NOMO-1 treated with DMSO at 0.1 percent for 48 hours (cell line): Measurements from ENCODE around the gene DAPK2.

ENCODE experiments used
- DNase-seq: peaks from one replicate; lab custom pipeline; 2025; ENCODE audit not compliant: unreplicated experiment; lab: John Stamatoyannopoulos, UW

Gene DAPK2

DNA sequence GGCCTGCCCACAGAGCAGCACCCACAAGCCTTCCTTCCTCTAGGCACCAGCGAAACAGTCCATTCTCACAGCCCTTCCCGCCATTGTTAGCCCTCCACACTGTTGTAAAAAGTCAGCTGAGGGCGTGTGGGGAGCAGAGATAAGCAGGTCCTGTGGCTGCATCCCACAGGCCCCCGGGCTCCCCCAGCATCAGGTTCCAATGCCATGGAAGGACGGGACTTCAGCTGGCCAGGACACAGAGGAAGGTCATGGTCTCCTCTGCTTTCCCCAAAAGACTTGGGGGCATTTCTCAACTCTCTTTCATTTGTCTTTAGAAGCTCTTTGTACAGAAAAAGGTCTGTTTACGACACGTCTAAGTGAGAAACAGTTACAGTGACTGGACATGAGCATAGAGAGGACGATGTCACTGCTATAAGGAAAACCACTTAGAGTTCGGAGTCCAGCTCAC is 127.4 kb downstream of the DAPK2 start:
- no peak for DNase-seq

DNA sequence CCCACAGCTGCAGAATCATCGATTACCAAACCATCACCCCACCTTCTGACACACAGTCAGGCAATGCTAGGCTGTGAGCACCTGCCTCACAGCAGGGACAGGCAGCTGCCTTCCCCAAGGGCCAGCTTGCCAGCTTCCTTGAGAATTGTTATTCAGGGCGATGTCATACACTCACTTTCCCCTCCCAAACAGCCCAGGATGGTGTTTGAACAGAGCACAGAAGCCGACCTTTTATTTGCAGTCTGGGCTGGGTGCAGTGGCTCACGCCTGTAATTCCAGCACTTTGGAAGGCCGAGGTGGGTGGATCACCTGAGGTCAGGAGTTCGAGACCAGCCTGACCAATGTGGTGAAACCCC is 128.0 kb downstream of the DAPK2 start:
- no peak for DNase-seq

DNA sequence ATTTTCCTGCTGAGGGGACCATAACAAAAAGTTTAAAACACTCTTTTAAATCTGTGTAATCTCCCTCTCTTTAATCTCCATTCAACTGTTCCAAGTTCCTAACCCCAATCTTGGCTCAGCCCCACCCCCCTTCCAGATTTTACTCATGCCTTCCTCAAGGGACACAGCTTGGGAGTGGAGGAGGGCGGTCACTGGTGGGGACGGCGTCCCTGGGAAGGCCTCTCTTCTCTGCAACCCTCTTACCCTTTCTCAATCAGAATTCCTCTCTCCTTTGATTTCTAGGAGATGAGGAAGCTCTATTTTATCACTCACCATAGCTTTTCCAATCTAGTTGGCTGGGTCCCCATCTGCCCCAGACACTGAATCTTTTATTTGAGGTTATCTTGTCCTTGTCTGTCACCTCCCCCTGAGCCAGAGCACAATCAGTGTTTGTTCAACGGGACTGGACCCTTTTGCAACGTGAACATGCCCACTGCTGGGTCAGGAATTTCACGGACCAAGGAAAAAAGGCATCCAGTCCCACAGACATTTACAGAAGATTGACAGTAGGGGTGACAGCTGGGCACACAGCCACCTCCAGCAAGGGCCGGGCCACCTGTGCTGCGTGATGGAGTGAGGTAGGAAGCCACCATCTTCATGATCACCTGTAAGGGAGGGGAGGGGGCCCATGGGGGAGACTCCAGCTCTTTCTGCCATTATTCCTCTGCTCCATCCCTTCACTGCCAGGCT is 128.5 kb downstream of the DAPK2 start:
- DNase-seq: no peak

DNA sequence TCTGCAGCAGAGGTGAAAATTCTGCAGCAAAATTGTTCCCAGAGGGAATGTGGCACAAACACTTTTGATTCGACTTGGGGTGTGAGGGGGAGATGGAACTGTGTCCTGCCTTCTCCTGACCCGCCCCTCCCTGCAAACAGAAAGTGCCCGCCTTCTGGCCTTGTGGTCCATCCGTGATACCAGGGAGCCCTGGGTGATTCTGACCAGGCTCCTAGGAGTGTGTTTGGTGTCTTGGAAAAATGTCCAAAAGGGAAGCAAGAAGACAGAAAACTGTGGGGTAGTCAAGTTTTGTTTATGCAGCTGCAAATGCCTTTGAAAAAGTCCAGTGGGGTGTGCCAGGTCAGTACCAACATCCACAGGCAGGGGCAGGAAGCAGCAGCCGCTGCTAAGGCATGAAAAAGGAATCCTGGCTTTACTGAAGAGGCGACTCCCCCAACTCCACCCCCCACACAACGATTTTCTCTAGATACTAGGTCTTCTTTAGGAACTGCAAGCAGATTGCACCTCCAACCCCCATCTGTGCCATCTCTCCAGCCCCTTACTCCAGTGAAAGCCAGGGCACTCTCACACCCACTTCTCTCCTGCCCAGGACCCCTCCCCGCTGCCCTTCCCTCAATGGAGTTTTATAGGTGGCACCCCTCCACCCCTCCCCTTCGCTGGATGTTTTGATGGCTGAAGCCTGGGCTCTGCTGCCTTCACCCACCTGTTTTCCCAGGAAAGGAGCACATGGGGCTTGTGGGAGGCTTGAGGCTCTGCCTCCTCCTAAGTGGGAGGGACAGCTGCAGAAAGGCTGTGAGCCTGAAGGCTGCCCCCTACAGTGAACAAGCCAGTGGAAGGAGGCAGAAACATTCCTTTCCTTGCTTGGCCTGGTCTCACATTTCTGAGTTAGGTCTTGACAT is 130.2 kb downstream of the DAPK2 start:
- DNase-seq: no peak

DNA sequence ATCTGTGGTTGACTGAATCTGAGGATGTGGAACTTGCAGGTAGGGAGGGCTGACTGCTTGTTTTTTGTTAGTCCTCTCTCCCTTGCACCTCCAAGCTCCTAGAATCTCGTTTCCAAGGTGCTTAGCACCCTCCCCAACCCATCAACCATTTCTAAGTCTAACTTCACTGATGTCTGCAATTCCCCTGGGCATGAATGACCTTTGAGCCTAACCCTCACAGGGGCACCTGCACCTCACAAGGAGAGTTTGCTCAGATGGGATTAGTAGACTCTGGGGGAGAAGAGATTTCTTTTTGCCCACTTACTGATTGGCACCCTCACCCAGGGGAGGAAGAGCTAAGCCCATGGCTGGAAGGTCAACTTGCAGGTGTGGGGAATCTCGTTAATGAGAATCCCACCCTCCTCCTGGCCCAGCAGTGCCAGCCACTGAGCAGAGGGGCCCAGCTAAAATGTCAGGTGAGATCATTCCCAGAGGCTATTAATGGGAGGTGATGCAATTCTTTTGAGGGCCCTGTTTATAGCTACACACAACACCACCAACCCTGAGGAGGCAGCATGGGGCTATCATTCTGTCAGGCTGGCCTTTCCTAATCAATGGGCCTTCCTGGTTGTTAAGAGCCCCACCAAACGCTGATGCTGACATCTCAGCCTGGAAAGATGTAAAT is 130.9 kb downstream of the DAPK2 start:
- no peak for DNase-seq

DNA sequence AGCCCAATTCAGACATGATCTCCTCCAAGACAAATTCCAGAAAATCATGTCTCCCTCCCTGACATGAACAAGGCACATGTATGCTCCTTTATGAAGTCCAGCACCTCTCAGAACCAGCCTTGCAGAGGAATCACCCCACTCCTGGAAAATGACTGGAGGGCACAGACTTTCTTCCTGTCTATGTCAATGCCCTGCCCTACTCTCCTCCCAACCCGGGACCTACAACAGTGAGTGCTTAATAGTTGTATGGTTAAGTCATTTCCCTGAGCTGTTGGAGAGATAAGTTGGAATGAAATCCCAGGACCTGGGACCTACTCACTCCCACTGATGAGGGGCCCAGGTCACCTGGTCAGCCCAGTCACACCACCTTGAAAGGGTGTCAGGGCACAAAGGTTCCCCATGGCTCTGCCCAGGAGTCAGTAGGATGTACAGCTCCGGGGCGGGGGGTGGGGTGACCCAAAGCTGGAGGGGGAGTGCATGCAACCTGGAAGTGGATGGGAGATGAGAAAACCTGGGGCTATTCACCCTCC is 132.4 kb downstream of the DAPK2 start:
- DNase-seq: no peak

DNA sequence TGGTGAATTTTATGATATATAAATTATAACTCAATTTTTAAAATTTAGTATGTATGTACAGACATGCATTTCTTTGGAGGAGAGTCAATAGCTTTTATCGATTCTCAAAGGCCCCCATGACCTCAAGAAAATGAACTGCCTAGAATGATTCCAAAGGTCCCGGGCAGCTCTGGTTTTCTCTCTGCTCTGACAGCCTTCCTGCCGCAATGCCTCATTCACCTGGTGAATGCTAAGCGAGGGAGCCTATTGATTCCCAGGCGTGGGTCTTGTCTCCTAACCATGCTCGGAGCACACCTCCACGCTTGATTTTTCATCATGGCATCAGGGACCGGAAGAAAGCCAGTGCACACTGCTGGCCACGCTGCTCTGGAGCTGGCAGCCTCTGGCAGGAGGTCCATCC is 132.9 kb downstream of the DAPK2 start:
- DNase-seq: no peak

DNA sequence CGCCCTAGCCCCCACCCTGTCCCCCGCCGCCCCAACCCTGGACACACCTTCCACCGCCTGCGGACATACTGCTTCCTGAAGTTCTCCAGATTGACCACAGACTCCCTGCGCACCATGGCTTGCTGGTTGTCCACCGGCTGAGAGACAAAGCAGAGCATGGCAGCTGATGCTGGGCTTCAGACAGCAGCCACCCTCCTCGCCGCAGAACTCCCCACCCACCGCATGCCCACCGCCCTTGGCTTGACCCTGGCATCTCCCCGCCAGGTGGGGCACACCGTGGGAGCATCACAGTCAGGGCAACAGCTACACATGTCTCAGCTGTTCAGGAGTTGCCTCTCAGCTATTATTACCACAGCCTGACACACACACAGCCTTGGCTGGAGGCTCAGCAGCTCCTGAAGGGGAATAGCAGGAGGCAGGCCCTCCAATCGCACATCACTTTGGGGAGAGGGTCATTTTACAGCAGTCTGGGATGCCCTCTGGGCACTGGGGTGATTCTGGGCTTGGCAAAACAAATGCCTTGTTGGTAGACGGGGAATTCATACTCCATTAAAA is 134.1 kb downstream of the DAPK2 start:
- no peak for DNase-seq

DNA sequence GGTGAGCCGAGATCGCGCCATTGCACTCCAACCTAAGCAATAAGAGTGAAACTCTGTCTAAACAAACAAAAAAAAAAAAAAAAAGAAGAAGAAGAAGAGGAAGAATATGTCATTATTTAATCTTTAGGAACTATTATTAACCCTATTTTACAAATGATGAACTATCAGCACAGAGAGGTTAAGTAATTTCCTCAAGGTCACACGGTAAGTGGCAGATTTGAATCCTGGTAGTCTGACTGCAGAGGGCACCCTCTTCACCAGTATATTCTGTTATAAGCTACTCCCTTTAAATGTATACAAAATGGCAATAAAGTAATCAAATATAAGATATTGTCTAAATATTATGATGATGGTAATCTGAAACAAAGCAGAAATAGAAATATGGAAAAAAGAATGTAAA is 135.1 kb downstream of the DAPK2 start:
- no peak for DNase-seq

DNA sequence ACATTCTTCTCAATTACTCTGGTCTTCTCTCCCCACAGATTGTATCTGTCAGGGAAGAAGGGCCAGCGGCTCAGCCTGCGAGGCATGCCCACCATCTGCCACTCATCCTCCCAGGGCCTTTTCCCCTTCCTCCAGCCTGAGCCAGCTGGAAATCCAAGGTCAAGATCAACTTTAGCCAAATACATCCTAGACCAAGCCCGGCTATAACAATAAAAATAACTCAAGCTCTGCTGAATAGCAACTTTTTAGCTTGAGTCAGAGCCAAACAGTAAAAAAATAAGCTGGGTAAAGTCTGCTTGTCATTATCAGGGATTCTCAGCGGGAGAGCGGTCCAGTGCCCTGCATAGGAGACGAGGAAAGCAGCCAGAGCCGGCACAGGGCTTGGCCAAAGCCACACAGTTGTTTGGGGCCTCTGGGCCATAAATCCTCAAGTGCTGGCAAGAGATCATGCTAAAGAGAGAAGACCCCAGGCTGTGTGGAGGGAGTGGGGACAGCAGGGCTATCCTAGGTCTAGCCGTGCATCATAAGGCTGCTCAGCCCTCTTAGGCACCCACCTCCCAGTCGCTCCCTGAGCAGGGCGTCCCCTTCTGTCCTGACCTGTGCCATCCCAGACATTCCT is 136.4 kb downstream of the DAPK2 start:
- no peak for DNase-seq

DNA sequence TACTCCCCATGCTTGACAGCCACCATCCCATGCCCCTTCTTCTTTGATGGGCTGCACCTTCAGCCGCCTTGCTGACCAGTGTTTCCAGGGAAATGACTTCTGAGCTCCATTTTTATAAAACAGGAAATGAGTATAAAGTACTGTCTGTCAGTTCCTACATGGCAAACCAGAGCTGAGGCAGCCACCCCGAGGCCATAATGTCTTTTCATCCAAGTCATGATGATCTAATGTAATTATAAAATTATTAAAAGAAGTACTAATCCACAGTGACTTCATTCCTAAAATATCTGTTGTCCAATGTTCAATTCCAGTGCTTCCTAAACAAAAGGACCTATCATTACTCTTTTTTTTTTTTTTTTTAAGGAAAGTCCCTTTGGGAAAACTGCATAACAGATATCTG is 137.3 kb downstream of the DAPK2 start:
- DNase-seq: peak; percentile 38

DNA sequence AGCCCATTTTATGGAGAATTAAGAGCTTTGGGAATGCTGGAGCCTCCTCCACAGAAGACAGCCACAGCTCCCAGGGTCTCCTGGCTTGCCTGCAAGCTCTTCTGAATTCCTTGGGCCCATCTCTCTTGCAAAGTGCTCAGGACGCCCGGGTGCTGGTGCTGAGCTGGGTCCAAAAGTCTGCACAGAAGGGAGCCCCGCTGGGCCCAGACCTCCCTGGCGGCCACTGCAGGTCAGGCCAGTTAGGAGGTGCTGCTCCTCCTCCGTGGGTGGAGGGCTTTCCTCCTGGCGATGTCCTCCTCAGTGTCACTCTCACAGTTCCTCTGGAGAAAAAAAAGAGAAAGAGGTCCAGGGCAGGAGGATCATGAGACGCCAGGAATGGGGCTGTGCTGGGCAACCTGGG is 138.0 kb downstream of the DAPK2 start:
- no peak for DNase-seq

DNA sequence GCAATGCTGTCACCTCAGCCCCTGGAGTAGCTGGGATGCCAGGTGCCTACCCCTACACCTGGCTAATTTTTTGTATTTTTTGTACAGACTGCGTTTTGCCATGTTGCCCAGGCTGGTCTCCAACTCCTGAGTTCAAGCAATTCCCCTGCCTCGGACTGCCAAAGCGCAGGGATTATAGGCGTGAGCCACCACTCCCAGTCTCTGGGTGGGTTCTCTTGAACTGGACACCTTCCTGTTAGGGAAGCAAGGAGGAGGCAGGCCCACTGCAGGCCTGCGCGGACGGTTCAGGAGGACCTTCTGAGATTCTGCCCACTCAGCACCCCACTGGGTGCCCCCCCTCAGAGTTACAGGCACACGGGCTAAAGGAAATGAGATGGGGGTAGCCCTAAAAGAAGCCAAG is 138.8 kb downstream of the DAPK2 start:
- no peak for DNase-seq

DNA sequence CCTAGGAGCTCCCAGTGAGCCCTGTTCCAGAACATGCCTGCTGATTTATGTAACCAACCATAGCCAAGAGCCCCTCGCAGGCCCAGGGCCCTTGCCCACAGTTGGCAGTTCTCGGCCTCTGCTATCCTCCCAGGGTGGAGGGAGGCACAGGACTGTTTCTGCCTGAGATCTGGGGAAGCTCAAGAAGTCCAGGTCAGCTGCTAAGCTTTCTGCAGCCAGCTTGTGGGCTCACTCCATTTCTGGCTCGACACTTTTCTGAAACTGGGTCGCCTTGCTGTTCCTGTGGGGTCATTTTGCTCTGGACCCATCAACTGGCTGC is 140.1 kb downstream of the DAPK2 start:
- DNase-seq: no peak

DNA sequence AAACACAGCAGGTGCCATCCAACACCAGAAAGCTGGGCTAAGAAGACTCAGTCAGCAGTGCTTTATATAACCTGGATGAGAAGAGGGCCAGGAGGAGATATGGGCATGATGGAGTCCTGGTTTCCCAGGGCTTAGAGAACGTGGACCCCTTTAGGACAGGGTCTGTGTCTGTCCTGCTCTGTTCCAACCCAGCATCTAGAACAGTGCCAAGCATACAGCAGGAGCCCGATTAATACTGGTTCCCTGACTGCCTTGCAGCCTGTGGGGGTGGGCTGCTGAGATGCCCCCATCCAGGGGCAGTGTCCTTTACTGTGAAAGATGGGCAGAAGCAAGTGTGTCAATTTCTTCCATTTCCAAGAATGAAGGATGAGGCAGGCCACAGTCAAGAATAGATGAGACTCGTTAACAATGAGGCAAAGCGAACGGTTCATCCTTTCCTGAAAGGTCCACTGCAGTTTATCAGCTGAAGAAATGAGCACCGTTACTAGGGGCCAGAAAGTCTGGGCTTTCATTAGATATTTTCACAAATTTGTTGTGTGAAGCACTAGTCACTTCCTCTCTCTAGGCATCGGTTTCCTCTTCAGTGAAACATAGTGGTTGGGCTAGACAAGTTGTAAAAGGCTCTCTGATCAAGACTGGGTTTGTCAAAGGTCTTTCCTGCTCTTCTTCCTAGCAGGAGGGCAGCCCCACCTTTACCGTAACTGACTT is 140.6 kb downstream of the DAPK2 start:
- peak; percentile 81 for DNase-seq

DNA sequence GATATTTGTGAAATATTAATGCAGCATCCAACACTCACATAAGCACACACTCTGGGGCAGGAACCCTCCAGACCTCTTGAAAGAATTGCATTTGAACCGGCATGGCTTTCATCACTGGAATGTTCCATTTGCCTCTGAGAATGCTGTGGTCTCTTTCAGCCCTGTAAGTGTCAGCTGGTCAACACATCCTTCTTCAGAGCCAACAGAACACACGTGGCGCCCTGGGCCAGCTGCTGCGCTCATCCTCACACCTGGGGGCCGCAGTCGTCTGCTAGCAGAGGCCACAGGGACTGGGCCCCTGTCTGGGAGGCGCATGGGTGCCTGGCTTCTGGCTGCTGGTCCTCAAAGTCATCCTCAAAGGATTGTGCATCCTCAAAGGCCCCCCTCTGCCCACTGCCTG is 141.2 kb downstream of the DAPK2 start:
- DNase-seq: no peak

DNA sequence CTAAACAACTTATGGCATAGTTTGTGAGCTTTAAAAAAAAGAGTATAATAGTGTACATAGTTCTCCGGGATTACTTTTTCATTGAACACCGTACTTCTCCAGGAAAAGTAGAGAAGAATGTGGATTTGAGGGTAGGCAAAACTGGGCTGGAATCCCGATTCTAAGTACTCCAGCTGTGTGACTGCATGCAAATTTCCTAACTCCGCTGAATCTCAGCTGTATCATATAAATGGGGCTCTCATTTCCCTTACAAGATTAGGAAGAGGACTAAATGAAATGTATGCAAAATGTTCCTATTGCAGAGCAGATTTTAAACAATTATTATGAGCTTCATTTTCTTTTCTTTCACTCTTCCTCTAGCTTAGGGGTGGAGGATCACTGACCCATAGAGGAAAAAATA is 142.2 kb downstream of the DAPK2 start:
- no peak for DNase-seq

DNA sequence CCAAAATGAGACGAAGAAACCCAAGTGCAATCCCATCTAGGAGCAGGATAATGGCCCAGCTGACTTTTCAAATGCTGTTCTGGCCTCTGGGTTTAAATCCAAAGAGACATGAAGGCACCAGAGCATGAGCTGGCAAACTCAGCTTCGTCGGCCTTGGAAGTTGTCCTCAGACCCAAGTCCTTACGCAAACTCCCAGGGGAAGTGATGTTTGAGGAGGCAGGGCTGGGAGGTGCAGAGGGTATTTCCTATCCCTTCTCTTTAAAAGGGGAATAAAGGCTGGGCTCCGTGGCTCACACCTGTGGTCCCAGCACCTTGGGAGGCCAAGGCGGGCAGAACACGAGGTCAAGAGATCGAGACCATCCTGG is 143.6 kb downstream of the DAPK2 start:
- no peak for DNase-seq

DNA sequence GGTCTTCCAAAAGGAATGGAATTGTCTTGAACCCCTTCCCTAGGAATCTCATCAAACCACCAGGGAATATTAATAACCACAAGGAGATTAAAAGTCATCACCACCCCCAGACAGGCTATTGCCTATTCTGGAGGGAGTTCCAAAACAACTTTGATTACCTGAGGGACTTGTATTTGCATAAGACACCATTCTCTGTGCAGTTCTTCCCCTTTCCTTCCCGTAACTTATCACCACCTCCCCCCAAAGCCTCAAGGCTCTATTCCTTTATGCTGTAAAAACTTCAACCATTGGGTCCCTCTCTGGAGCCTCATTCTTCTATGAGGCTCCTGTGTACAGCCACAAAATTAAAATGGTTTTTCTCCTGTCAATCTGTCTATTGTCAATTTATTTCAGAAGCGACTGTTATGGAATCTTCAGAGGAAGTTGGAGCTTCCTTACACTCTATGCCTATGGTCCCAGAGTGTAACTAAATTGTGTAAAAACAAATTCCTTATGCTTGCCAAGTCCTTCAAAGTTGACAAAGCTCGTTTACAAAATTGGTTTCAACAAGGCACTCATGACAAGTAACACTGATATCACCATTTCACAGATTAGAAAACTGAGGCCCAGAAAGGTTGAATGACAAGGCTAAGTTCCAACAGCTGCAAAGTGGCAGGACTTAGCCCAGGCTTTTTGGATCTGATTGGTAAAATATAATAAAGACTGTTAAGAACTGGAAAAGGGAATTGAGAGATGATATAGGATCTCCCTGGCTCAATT is 144.2 kb downstream of the DAPK2 start:
- no peak for DNase-seq

DNA sequence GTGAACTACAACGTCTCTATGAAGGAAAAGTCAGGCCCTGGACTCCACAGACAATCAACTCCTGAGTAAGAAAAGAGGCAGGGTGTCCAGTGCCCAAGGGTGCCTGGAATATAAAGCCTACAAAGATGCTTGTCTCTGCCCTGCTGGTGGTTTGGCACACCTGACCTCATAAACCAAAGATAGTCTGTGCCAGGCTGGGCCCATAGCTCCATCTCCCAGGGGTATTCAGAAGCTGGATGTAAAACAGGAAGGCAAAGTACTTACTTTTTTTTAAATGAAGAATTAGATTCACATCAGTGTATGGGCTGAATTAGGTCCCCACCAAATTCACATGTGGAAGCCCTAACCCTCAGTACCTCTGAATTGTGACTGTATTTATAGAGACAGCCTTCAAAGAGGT is 146.0 kb downstream of the DAPK2 start:
- no peak for DNase-seq
